HEK293 (cell line): ENCODE measurements around the gene SDF2.
"Not testable (repeated sequence)": the region's sequence is repeated elsewhere in the genome, so short reads cannot be mapped to it uniquely, and the experiment has no call there.

Experiments
- HOXD13 ChIP-seq: sonication (generic); formaldehyde crosslinking; IDR thresholded peaks from 2 replicates; pipeline ENCODE4 v1.8.0; 2022; ENCODE audit warnings: missing genetic modification reagents, borderline replicate concordance
- REPIN1 ChIP-seq: fragments of 450-650 bp; formaldehyde crosslinking; IDR thresholded peaks from 2 replicates; pipeline ENCODE4 v1.5.1; 2017; ENCODE audit warnings: missing biosample characterization, missing genetic modification characterization, low read depth
- ZFP3 ChIP-seq: fragments of 450-650 bp; formaldehyde crosslinking; IDR thresholded peaks from 2 replicates; pipeline ENCODE4 v1.5.1; 2016; ENCODE audit warnings: low read depth, missing biosample characterization, missing genetic modification characterization
- ZFP37 ChIP-seq: fragments of 450-650 bp; formaldehyde crosslinking; IDR thresholded peaks from 2 replicates; pipeline ENCODE4 v1.5.1; 2016; ENCODE audit warnings: missing biosample characterization, missing genetic modification characterization
- ZNF404 ChIP-seq: fragments of 450-650 bp; formaldehyde crosslinking; IDR thresholded peaks from 2 replicates; pipeline ENCODE4 v1.5.1; 2017; ENCODE audit warnings: missing biosample characterization, missing genetic modification characterization
- ZNF600 ChIP-seq: fragments of 450-650 bp; formaldehyde crosslinking; IDR thresholded peaks from 2 replicates; pipeline ENCODE4 v1.5.1; 2016; ENCODE audit warnings: missing biosample characterization, missing genetic modification characterization
- ZNF707 ChIP-seq: fragments of 450-650 bp; formaldehyde crosslinking; IDR thresholded peaks from 2 replicates; pipeline ENCODE4 v1.5.1; 2016; ENCODE audit warnings: missing biosample characterization, missing genetic modification characterization
- ZNF777 ChIP-seq: fragments of 450-650 bp; formaldehyde crosslinking; IDR thresholded peaks from 2 replicates; pipeline ENCODE4 v1.5.1; 2017; ENCODE audit warnings: missing biosample characterization, missing genetic modification characterization, borderline replicate concordance
- TF ChIP-seq, protein P1 (sequence below): fragments of 450-650 bp; formaldehyde crosslinking; IDR thresholded peaks from 2 replicates; pipeline ENCODE4 v1.5.1; 2016; ENCODE audit warnings: missing biosample characterization, missing genetic modification characterization
- TF ChIP-seq, protein P2 (sequence below): fragments of 450-650 bp; formaldehyde crosslinking; IDR thresholded peaks from 2 replicates; pipeline ENCODE4 v1.5.1; 2016; ENCODE audit warnings: missing biosample characterization, missing genetic modification characterization
- TF ChIP-seq, protein P3 (sequence below): fragments of 450-650 bp; formaldehyde crosslinking; IDR thresholded peaks from 2 replicates; pipeline ENCODE4 v1.5.1; 2016; ENCODE audit warnings: missing biosample characterization, missing genetic modification characterization

DNA sequence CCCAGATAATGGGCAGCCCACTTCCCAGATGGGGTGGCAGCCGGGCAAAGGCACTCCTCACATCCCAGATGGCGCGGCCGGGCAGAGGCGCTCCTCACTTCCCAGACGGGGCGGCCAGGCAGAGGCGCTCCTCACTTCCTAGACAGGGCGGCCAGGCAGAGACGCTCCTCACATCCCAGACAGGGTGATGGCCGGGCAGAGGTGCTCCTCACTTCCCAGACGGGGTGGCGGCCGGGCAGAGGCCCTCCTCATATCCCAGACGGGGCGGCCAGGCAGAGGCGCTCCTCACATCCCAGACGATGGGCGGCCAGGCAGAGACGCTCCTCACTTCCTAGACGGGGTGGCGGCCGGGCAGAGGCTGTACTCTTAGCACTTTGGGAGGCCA lies 2.2 kb downstream of the SDF2 start:
- TF ChIP-seq ZNF707 (tag by site-specific recombination); ZNF404 (tag by site-specific recombination); ZFP37 (tag by site-specific recombination); HOXD13 (CRISPR knock-in tag); REPIN1 (tag by site-specific recombination); ZNF777; ZNF600 (tag by site-specific recombination); ZFP3 (tag by site-specific recombination): not testable (repeated sequence)
- TF ChIP-seq, protein P1, sequence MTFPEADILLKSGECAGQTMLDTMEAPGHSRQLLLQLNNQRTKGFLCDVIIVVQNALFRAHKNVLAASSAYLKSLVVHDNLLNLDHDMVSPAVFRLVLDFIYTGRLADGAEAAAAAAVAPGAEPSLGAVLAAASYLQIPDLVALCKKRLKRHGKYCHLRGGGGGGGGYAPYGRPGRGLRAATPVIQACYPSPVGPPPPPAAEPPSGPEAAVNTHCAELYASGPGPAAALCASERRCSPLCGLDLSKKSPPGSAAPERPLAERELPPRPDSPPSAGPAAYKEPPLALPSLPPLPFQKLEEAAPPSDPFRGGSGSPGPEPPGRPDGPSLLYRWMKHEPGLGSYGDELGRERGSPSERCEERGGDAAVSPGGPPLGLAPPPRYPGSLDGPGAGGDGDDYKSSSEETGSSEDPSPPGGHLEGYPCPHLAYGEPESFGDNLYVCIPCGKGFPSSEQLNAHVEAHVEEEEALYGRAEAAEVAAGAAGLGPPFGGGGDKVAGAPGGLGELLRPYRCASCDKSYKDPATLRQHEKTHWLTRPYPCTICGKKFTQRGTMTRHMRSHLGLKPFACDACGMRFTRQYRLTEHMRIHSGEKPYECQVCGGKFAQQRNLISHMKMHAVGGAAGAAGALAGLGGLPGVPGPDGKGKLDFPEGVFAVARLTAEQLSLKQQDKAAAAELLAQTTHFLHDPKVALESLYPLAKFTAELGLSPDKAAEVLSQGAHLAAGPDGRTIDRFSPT (tag by site-specific recombination), result not testable (repeated sequence)
- TF ChIP-seq, protein P2, sequence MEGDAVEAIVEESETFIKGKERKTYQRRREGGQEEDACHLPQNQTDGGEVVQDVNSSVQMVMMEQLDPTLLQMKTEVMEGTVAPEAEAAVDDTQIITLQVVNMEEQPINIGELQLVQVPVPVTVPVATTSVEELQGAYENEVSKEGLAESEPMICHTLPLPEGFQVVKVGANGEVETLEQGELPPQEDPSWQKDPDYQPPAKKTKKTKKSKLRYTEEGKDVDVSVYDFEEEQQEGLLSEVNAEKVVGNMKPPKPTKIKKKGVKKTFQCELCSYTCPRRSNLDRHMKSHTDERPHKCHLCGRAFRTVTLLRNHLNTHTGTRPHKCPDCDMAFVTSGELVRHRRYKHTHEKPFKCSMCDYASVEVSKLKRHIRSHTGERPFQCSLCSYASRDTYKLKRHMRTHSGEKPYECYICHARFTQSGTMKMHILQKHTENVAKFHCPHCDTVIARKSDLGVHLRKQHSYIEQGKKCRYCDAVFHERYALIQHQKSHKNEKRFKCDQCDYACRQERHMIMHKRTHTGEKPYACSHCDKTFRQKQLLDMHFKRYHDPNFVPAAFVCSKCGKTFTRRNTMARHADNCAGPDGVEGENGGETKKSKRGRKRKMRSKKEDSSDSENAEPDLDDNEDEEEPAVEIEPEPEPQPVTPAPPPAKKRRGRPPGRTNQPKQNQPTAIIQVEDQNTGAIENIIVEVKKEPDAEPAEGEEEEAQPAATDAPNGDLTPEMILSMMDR (tag by site-specific recombination), result not testable (repeated sequence)
- TF ChIP-seq, protein P3, sequence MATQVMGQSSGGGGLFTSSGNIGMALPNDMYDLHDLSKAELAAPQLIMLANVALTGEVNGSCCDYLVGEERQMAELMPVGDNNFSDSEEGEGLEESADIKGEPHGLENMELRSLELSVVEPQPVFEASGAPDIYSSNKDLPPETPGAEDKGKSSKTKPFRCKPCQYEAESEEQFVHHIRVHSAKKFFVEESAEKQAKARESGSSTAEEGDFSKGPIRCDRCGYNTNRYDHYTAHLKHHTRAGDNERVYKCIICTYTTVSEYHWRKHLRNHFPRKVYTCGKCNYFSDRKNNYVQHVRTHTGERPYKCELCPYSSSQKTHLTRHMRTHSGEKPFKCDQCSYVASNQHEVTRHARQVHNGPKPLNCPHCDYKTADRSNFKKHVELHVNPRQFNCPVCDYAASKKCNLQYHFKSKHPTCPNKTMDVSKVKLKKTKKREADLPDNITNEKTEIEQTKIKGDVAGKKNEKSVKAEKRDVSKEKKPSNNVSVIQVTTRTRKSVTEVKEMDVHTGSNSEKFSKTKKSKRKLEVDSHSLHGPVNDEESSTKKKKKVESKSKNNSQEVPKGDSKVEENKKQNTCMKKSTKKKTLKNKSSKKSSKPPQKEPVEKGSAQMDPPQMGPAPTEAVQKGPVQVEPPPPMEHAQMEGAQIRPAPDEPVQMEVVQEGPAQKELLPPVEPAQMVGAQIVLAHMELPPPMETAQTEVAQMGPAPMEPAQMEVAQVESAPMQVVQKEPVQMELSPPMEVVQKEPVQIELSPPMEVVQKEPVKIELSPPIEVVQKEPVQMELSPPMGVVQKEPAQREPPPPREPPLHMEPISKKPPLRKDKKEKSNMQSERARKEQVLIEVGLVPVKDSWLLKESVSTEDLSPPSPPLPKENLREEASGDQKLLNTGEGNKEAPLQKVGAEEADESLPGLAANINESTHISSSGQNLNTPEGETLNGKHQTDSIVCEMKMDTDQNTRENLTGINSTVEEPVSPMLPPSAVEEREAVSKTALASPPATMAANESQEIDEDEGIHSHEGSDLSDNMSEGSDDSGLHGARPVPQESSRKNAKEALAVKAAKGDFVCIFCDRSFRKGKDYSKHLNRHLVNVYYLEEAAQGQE (tag by site-specific recombination), result not testable (repeated sequence)
